Endothelial cell of umbilical vein (primary cell): ENCODE results near the gene RNF213. TPM values are rescaled to one million over a fixed set of nuclear protein-coding genes. Genes with fewer than 3 reads are reported as not detected.

Experiments
- BruUV-seq: library from RNA; stranded (reverse); fragments of 400-500 nt; replicated peaks from 2 replicates; lab custom pipeline; 2021; lab: Mats Ljungman, UMichigan
- CTCF ChIA-PET: fragments of 300-600, 350-600 bp; sonication (Branson Sonifier 250); formaldehyde crosslinking; loops from one replicate; lab custom pipeline; 2021; ENCODE audit warnings: antibody characterized with exemption, inconsistent platforms; lab: Charles Lee
- POLR2A ChIA-PET: fragments of 300-600, 350-600 bp; sonication (Branson Sonifier 250); formaldehyde crosslinking; loops from one replicate; lab custom pipeline; 2021; ENCODE audit warnings: antibody characterized with exemption, inconsistent platforms; lab: Charles Lee
- DNase-seq: peaks from one replicate; pipeline ENCODE4 v3.0.0-alpha.2; 2011; ENCODE audit warnings: low read depth, low spot score
- FAIRE-seq: peaks from 2 replicates; lab custom pipeline; 2011; peaks lifted over from hg19 to GRCh38; lab: Jason Lieb, UNC
- H2AFZ ChIP-seq: 2 replicates; pipeline ENCODE4 v1.6.0; 2012; ENCODE audit warnings: low read depth, low read length, control low read depth, inconsistent platforms
- H3K27ac ChIP-seq: 2 replicates; pipeline ENCODE4 v1.5.1; 2011; ENCODE audit warnings: low read depth, mild to moderate bottlenecking, control low read depth, low read length, moderate library complexity; ENCODE audit not compliant: insufficient read depth
- H3K27me3 ChIP-seq, 2 experiments: 2 replicates each; pipeline versions ENCODE4 v1.6.0 to v1.6.1; 2011; ENCODE audit warnings: low read length in 2 of 2, mixed read lengths in 1 of 2; ENCODE audit not compliant: control insufficient read depth in 2 of 2, insufficient read depth in 2 of 2
- H3K36me3 ChIP-seq, 2 experiments: 2 replicates in 1 of 2; 3 replicates in 1 of 2; pipeline ENCODE4 v1.5.1; 2011; ENCODE audit warnings: low read length in 2 of 2, mild to moderate bottlenecking in 1 of 2, moderate library complexity in 1 of 2; ENCODE audit not compliant: control insufficient read depth in 2 of 2, insufficient read depth in 2 of 2; ENCODE audit errors: extremely low read depth in 1 of 2
- H3K4me1 ChIP-seq: 3 replicates; pipeline ENCODE4 v1.5.1; 2011; ENCODE audit warnings: mild to moderate bottlenecking, low read length; ENCODE audit not compliant: control insufficient read depth, insufficient read depth; ENCODE audit errors: extremely low read depth
- H3K4me2 ChIP-seq: 2 replicates; pipeline ENCODE4 v1.6.1; 2011; ENCODE audit warnings: low read length, control low read depth, mixed read lengths; ENCODE audit not compliant: insufficient read depth
- H3K4me3 ChIP-seq, 3 experiments: fragments of 200-600 bp in 1 of 3; sonication (generic), shearing (Covaris generic) in 1 of 3; replicated peaks in 1 of 3; 2 replicates each; pipeline ENCODE4 v1.5.1; 2011 to 2016; ENCODE audit warnings: control low read depth in 3 of 3, low read length in 3 of 3, mild to moderate bottlenecking in 2 of 3, inconsistent platforms in 1 of 3, low read depth in 1 of 3, moderate library complexity in 1 of 3; ENCODE audit not compliant: insufficient read depth in 1 of 3
- H3K79me2 ChIP-seq: 2 replicates; pipeline ENCODE4 v1.6.0; 2012; ENCODE audit warnings: low read length, inconsistent platforms; ENCODE audit not compliant: control insufficient read depth, insufficient read depth
- H3K9ac ChIP-seq: replicated peaks from 2 replicates; pipeline ENCODE3; 2011; ENCODE audit warnings: low read length, control low read depth; ENCODE audit not compliant: insufficient read depth; ENCODE audit errors: extremely low read depth
- H3K9me1 ChIP-seq: replicated peaks from 3 replicates; pipeline ENCODE4 v1.6.0; 2011; ENCODE audit warnings: mild to moderate bottlenecking, low read length; ENCODE audit not compliant: control insufficient read depth, insufficient read depth; ENCODE audit errors: extremely low read depth
- H3K9me3 ChIP-seq: replicated peaks from 2 replicates; pipeline ENCODE4 v1.5.1; 2012; ENCODE audit warnings: low read length, inconsistent platforms; ENCODE audit not compliant: control insufficient read depth, insufficient read depth
- H4K20me1 ChIP-seq: replicated peaks from 2 replicates; pipeline ENCODE3; 2011; ENCODE audit warnings: mild to moderate bottlenecking, low read length; ENCODE audit not compliant: control insufficient read depth, insufficient read depth; ENCODE audit errors: extremely low read depth
- EZH2 ChIP-seq: IDR thresholded peaks from 2 replicates; pipeline ENCODE4 v1.6.1; 2012; ENCODE audit warnings: borderline replicate concordance, low read depth, mild to moderate bottlenecking, moderate library complexity, low read length, inconsistent platforms; ENCODE audit not compliant: severe bottlenecking
- FOS ChIP-seq: IDR thresholded peaks from 2 replicates; pipeline ENCODE4 v1.6.1; 2011; ENCODE audit warnings: mild to moderate bottlenecking, low read length, moderate library complexity, borderline replicate concordance; ENCODE audit not compliant: insufficient read depth
- GATA2 ChIP-seq: IDR thresholded peaks from 2 replicates; pipeline ENCODE4 v1.7.0; 2011; ENCODE audit warnings: low read depth, mild to moderate bottlenecking, moderate library complexity, mixed read lengths, low read length; ENCODE audit not compliant: insufficient read length, insufficient read depth
- JUN ChIP-seq: IDR thresholded peaks from 2 replicates; pipeline ENCODE4 v1.6.1; 2011; ENCODE audit warnings: borderline replicate concordance, low read depth; ENCODE audit not compliant: insufficient read length, insufficient read depth
- MAX ChIP-seq: IDR thresholded peaks from 2 replicates; pipeline ENCODE4 v1.6.1; 2011; ENCODE audit not compliant: insufficient read depth, insufficient read length
- MYC ChIP-seq: IDR thresholded peaks from one replicate; pipeline ENCODE4 v1.6.1; 2011; ENCODE audit warnings: mild to moderate bottlenecking, low read depth, low read length
- POLR2A ChIP-seq: IDR thresholded peaks from 2 replicates; pipeline ENCODE4 v1.6.1; 2012; ENCODE audit warnings: low read depth, mild to moderate bottlenecking, control low read depth, low read length
- POLR2AphosphoS5 ChIP-seq: IDR thresholded peaks from 2 replicates; pipeline ENCODE4 v1.6.1; 2012; ENCODE audit warnings: low read depth, mild to moderate bottlenecking, control low read depth, low read length, moderate library complexity; ENCODE audit not compliant: insufficient read depth
- dilution Hi-C: fragments of 300-500 bp; cut with MboI; formaldehyde crosslinking; loops from one replicate; pipeline ENCODE4 v1.15.0; 2019; ENCODE audit warnings: low sequenced_read_pairs; ENCODE audit not compliant: extremely low pct_ligation_motif_present
- intact Hi-C: fragments of 100-400 bp; cut with micrococcal nuclease; formaldehyde crosslinking; loops from one replicate; pipeline ENCODE4 v1.10.0; 2022
- polyA plus RNA-seq, 4 experiments: library from polyadenylated mRNA; depleted of rRNA in 3 of 4; stranded (reverse) in 3 of 4; unstranded in 1 of 4; fragments of >200 nt; gene quantifications; 2 replicates each; pipeline versions ENCODE4 v1.2.1 to v1.2.3, GENCODE V29; 2011 to 2012; ENCODE audit warnings: missing spikeins in 1 of 4
- total RNA-seq: library from RNA; stranded (reverse); gene quantifications from 2 replicates; pipeline ENCODE4 v1.2.3, GENCODE V29; 2021
- TF ChIP-seq, protein P1 (sequence below), 2 donors: IDR thresholded peaks; 1 replicate in 1 of 2; 2 replicates in 1 of 2; pipeline ENCODE4 v1.5.1; 2011; ENCODE audit warnings: low read length in 2 of 2, mild to moderate bottlenecking in 2 of 2, moderate library complexity in 2 of 2, control low read depth in 1 of 2, inconsistent platforms in 1 of 2, low read depth in 1 of 2; ENCODE audit not compliant: insufficient read depth in 1 of 2; ENCODE audit errors: extremely low read depth in 1 of 2

RNF213 gene
- total and polyA plus RNA-seq, 2 donors (not counting 3 experiments of a cell fraction or from before 2014, with no cell fraction given), result 36.5 to 116 TPM

GRCh38 chr17:80289616-80290015 lies 29.0 kb downstream of the RNF213 start:
- BruUV-seq, result no TSS peak
- no peak for DNase-seq
- no peaks in the 10 kb centered on the region for H3K9me3 ChIP-seq
- FAIRE-seq, result no peak
- H3K36me3 ChIP-seq, result peaks cover 6 to 41% of the 10 kb centered on the region in 2 experiments
- H3K27ac ChIP-seq, result no peak overlapping the region
- POLR2A ChIA-PET, result no interaction called here
- no peak overlapping the region for H3K4me2 ChIP-seq
- intact Hi-C loops (no loop called here), dilution Hi-C loops (no loop called here)
- H4K20me1 ChIP-seq, result no peaks in the 10 kb centered on the region
- CTCF ChIA-PET, result interaction anchor here (1.7 kb wide), 1 partner anchor 94 kb away, joined by 6 read pairs; no protein-coding TSS in a partner anchor
- no peak overlapping the region for H3K4me3 ChIP-seq
- no peaks in the 10 kb centered on the region for H3K79me2 ChIP-seq
- H2AFZ ChIP-seq, result no peak overlapping the region
- no peaks in the 10 kb centered on the region for H3K9me1 ChIP-seq
- H3K27me3 ChIP-seq, result no peaks in the 10 kb centered on the region
- no peaks in the 10 kb centered on the region for H3K4me1 ChIP-seq
- no peak overlapping the region for H3K9ac ChIP-seq
- TF ChIP-seq MYC (no peak), EZH2 (no peak), GATA2 (no peak), MAX (no peak)
- TF ChIP-seq, protein P1, sequence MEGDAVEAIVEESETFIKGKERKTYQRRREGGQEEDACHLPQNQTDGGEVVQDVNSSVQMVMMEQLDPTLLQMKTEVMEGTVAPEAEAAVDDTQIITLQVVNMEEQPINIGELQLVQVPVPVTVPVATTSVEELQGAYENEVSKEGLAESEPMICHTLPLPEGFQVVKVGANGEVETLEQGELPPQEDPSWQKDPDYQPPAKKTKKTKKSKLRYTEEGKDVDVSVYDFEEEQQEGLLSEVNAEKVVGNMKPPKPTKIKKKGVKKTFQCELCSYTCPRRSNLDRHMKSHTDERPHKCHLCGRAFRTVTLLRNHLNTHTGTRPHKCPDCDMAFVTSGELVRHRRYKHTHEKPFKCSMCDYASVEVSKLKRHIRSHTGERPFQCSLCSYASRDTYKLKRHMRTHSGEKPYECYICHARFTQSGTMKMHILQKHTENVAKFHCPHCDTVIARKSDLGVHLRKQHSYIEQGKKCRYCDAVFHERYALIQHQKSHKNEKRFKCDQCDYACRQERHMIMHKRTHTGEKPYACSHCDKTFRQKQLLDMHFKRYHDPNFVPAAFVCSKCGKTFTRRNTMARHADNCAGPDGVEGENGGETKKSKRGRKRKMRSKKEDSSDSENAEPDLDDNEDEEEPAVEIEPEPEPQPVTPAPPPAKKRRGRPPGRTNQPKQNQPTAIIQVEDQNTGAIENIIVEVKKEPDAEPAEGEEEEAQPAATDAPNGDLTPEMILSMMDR (IDR thresholded peaks at IDR 0.05; ENCODE audit: extremely low read depth in 1 of 2, insufficient read depth in 1 of 2, low read depth in 1 of 2, low read length in 2 of 2), result no peak

DNA sequence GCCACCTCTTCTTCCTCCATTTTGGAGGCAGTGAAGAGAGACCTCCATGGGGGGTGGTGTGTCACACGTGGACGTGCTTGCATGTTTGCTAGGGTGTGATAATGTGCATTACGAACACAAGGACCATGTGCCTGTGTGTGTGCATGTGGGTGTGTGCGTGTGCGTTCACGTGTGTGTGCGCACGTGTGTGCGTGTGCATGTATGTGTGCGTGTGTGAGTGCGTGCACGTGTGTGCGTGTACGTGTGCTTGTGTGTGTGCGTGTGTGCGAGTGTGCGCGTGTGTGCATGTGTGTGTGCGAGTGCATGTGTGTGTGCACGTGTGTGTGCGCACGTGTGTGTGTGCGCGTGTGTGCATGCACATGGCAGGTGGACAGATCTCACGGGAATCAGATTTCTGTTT lies 29.5 kb downstream of the RNF213 start:
- TF ChIP-seq GATA2, result no peak
- no peak for TF ChIP-seq MYC
- TF ChIP-seq, protein P1 (IDR thresholded peaks at IDR 0.05; ENCODE audit: extremely low read depth in 1 of 2, insufficient read depth in 1 of 2, low read depth in 1 of 2, low read length in 2 of 2), result no peak
- TF ChIP-seq POLR2AphosphoS5, result no peak
- no peak for TF ChIP-seq EZH2
- no peak for TF ChIP-seq JUN
- no peak for TF ChIP-seq FOS
- no peak for TF ChIP-seq MAX
- TF ChIP-seq POLR2A, result no peak
- no peak overlapping the region for H3K4me2 ChIP-seq
- H4K20me1 ChIP-seq, result no peaks in the 10 kb centered on the region
- H3K4me3 ChIP-seq, result no peak overlapping the region
- POLR2A ChIA-PET, result no interaction called here
- H3K9me3 ChIP-seq, result no peaks in the 10 kb centered on the region
- no peak overlapping the region for H3K27ac ChIP-seq
- peaks cover 6 to 47% of the 10 kb centered on the region in 2 experiments for H3K36me3 ChIP-seq
- no peak for DNase-seq
- CTCF ChIA-PET, result no interaction called here
- H3K4me1 ChIP-seq, result no peaks in the 10 kb centered on the region
- FAIRE-seq, result no peak
- dilution Hi-C loops, result no loop called here
- H3K9ac ChIP-seq, result no peak overlapping the region
- no peaks in the 10 kb centered on the region for H3K79me2 ChIP-seq
- intact Hi-C loops, result no loop called here
- BruUV-seq, result no TSS peak
- H3K9me1 ChIP-seq, result no peaks in the 10 kb centered on the region
- H2AFZ ChIP-seq, result no peak overlapping the region
- H3K27me3 ChIP-seq, result no peaks in the 10 kb centered on the region
